ENCODE measurements around the gene FAM83B. TPM values are rescaled to one million over a fixed set of nuclear protein-coding genes. Genes with fewer than 3 reads are reported as not detected.

The FAM83B gene
- total RNA-seq, 1 donor from 2014 or later = 0.63 TPM

GRCh38 chr6:54874349-54875048, 27.9 kb downstream of the FAM83B start:
- no peak overlapping the region for H3K4me3 ChIP-seq
- no peaks in the 10 kb centered on the region for H3K4me1 ChIP-seq
- no peak for DNase-seq
- no peaks in the 10 kb centered on the region for H3K27me3 ChIP-seq (ENCODE audit: low read depth)
- H3K36me3 ChIP-seq = no peaks in the 10 kb centered on the region
- intact Hi-C loops (cut with micrococcal nuclease) = no loop called here
- H3K9me3 ChIP-seq (replicated peaks) = no peaks in the 10 kb centered on the region
- TF ChIP-seq, protein P1, sequence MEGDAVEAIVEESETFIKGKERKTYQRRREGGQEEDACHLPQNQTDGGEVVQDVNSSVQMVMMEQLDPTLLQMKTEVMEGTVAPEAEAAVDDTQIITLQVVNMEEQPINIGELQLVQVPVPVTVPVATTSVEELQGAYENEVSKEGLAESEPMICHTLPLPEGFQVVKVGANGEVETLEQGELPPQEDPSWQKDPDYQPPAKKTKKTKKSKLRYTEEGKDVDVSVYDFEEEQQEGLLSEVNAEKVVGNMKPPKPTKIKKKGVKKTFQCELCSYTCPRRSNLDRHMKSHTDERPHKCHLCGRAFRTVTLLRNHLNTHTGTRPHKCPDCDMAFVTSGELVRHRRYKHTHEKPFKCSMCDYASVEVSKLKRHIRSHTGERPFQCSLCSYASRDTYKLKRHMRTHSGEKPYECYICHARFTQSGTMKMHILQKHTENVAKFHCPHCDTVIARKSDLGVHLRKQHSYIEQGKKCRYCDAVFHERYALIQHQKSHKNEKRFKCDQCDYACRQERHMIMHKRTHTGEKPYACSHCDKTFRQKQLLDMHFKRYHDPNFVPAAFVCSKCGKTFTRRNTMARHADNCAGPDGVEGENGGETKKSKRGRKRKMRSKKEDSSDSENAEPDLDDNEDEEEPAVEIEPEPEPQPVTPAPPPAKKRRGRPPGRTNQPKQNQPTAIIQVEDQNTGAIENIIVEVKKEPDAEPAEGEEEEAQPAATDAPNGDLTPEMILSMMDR (IDR thresholded peaks at IDR 0.05; ENCODE audit: borderline replicate concordance) = no peak
- H3K27ac ChIP-seq (replicated peaks) = no peak overlapping the region

DNA sequence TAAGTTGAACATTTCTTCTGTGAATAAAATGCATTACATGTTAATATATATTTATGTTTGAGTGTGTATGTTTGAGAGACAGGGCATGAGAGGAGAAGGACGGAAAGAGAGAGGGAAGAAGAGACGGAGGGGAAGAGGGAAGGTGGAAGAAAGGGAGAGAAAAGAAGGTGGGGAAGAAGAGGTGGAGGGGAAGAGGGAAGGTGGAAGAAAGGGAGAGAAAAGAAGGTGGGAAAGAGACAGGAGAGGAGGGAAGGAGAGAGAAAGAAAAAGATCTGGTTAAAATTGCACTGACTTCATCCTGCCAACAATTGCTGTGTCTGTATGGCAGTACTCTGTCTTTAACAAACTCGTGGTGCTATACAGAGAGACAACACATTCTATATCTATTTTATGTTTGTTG, 29.0 kb downstream of the FAM83B start:
- intact Hi-C loops (cut with micrococcal nuclease) = no loop called here
- TF ChIP-seq, protein P1 (IDR thresholded peaks at IDR 0.05; ENCODE audit: borderline replicate concordance) = no peak
- Histone ChIP-seq H3K4me3 (no peak overlapping the region), H3K4me1 (no peaks in the 10 kb centered on the region), H3K9me3 (replicated peaks) (no peaks in the 10 kb centered on the region), H3K36me3 (no peaks in the 10 kb centered on the region), H3K27me3 (ENCODE audit: low read depth) (no peaks in the 10 kb centered on the region), H3K27ac (replicated peaks) (no peak overlapping the region)
- no peak for DNase-seq

- H3K27me3 ChIP-seq (ENCODE audit: low read depth) = no peaks in the 10 kb centered on the region
- TF ChIP-seq, protein P1 (IDR thresholded peaks at IDR 0.05; ENCODE audit: borderline replicate concordance) = no peak
- no peaks in the 10 kb centered on the region for H3K4me1 ChIP-seq
- DNase-seq = no peak
- H3K36me3 ChIP-seq = no peaks in the 10 kb centered on the region
- H3K4me3 ChIP-seq = no peak overlapping the region
- no peak overlapping the region for H3K27ac ChIP-seq (replicated peaks)
- H3K9me3 ChIP-seq (replicated peaks) = no peaks in the 10 kb centered on the region
- intact Hi-C loops (cut with micrococcal nuclease) = no loop called here
Observed at GRCh38 chr6:54876365-54876764, 29.8 kb downstream of the FAM83B start.

- H3K36me3 ChIP-seq = no peaks in the 10 kb centered on the region
- intact Hi-C loops (cut with micrococcal nuclease) = no loop called here
- TF ChIP-seq, protein P1 (IDR thresholded peaks at IDR 0.05; ENCODE audit: borderline replicate concordance) = no peak
- H3K4me1 ChIP-seq = no peaks in the 10 kb centered on the region
- H3K27ac ChIP-seq (replicated peaks) = no peak overlapping the region
- no peak for DNase-seq
- H3K9me3 ChIP-seq (replicated peaks) = no peaks in the 10 kb centered on the region
- H3K27me3 ChIP-seq (ENCODE audit: low read depth) = no peaks in the 10 kb centered on the region
- no peak overlapping the region for H3K4me3 ChIP-seq
Observed at GRCh38 chr6:54876871-54877270, 30.3 kb downstream of the FAM83B start.

- H3K9me3 ChIP-seq (replicated peaks) = no peaks in the 10 kb centered on the region
- no peaks in the 10 kb centered on the region for H3K36me3 ChIP-seq
- no peaks in the 10 kb centered on the region for H3K4me1 ChIP-seq
- intact Hi-C loops (cut with micrococcal nuclease) = no loop called here
- no peak overlapping the region for H3K27ac ChIP-seq (replicated peaks)
- H3K27me3 ChIP-seq (ENCODE audit: low read depth) = no peaks in the 10 kb centered on the region
- no peak for DNase-seq
- TF ChIP-seq, protein P1 (IDR thresholded peaks at IDR 0.05; ENCODE audit: borderline replicate concordance) = no peak
- no peak overlapping the region for H3K4me3 ChIP-seq
Observed at GRCh38 chr6:54877713-54878317, 31.2 kb downstream of the FAM83B start.
